Measurements from ENCODE around the gene CASK.

GRCh38 chrX:41653125-41653524 is 270.2 kb downstream of the CASK start:
- TF ChIP-seq POLR2A (IDR thresholded peaks at IDR 0.05) (no peak), CTCF (IDR thresholded peaks at IDR 0.05) (no peak), POLR2AphosphoS5 (IDR thresholded peaks at IDR 0.05) (no peak), EP300 (IDR thresholded peaks at IDR 0.05) (no peak)

All from sigmoid colon (tissue), 4 donors.